HG03520 (cell line): Measurements from ENCODE around the gene STING1.
"Not testable (repeated sequence)": the region's sequence is repeated elsewhere in the genome, so short reads cannot be mapped to it uniquely, and the experiment has no call there.

Source experiments
- ATAC-seq: cut with Tn5 transposase; IDR thresholded peaks from one replicate; pipeline ENCODE4 v1.9.1; 2021; ENCODE audit warnings: mild to moderate bottlenecking, moderate library complexity; ENCODE audit not compliant: unreplicated experiment

The STING1 gene

DNA sequence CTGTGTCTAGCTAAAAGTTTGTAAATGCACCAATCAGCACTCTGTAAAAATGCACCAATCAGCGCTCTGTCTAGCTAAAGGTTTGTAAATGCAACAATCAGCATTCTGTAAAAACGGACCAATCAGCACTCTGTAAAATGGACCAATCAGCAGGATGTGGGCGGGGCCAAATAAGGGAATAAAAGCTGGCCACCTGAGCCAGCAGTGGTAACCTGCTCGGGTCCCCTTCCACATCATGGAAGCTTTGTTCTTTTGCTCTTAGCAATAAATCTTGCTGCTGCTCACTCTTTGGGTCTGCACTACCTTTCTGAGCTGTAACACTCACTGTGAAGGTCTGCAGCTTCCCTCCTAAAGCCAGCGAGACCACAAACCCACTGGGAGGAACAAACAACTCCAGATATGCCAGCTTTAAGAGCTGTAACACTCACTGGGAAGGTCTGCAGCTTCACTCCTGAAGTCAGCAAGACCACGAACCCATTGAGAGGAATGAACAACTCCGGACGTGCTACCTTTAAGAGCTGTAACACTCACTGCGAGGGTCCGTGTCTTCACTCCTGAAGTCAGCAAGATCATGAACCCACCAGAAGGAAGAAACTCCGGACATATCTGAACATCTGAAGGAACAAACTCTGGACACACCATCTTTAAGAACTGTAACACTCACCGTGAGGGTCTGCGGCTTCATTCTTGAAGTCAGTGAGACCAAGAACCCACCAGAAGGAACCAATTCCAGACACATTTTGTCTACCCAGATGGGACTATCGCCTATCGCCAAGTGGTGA, 20.7 kb upstream of the STING1 start:
- ATAC-seq = not testable (repeated sequence)

DNA sequence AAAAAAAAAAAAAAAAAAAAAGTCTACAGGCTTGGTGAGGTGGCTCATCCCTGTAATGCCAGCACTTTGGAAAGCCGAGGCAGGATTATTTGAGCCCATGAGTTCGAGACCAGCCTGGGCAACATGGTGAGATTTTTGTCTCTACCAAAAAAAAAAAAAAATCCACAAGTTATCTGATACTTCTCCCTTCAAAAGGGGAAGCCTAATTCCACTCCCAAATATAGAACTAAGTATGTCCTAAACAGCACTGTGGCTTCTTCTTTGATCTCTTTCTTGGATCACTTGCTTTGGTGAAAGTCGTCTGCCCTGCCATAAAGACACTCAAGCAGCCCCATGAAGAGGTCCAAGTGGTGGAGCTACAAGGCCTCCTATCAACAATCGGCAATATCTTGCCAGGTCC, 18.8 kb upstream of the STING1 start:
- no peak for ATAC-seq

DNA sequence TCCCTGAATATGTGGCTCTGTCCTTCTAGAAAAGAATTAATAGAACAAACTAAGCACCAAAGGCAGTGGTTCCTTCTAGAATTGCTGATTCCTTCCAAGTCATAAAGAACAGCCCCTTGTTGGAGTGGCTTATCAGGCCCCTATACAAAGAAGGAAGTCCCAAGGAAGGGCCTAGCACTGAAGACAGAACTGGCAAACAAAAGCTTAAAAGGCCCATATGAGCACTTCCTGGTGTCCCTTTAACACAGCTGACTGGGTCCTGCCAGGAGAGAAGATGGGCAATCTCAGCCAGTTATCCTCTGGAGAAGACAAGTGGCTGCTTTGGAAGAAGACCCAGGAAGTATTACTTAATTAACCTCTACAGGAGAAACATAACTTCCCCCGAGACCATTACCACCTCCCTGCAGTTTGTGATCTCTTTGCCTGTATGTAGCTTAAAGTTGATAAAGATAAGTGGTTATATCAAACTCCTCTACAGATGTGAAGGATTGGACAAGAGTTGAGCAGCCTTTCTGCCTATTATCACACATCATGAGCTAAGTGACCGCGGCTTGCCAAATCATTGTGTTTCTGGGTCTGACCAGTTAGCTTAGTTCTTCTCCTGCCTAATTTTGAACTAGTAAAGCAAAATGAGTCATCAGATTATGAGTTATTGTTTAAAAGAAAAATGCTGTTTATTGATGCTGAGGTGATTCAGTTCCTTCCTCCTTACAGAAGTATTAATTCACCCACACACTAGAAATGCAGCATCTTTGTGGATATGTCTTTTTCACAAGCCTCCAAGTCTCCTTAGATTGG, 13.3 kb upstream of the STING1 start:
- no peak for ATAC-seq

DNA sequence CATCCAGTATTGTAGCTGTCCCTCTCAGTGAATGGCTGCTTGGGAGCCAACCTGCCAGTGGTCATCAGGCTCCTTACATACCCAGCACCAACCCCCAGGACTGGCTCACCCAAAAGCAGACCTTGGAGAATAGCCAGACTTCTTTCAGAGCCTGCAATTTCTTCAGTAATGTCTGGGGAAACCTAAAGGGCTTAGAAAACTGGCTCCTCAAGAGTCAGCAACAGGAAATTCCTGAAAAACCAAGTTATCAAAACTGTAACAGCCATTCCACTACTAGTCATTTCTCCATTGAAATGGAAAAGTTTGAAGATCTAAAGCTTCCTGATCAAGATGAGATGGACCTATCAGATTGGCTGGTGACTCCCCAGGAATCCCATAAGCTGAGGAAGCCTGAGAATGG, 12.3 kb upstream of the STING1 start:
- ATAC-seq = no peak

DNA sequence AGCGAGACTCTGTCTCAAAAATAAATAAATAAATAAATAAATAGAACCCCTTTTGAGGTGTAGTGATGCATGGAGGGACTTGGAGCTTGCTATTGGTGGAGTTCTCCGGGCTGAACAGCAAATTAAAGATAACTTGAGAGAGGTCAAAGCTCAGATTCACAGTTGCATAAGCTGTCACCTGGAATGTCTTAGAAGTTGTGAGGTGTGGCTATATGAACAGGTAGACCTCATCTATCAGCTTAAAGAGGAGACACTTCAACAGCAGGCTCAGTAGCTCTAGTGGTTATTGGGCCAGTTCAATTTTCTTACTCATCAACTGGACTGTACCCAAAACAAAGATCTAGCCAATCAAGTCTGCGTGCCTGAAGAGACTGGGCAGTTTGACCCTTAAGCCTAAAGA, 11.7 kb upstream of the STING1 start:
- no peak for ATAC-seq

DNA sequence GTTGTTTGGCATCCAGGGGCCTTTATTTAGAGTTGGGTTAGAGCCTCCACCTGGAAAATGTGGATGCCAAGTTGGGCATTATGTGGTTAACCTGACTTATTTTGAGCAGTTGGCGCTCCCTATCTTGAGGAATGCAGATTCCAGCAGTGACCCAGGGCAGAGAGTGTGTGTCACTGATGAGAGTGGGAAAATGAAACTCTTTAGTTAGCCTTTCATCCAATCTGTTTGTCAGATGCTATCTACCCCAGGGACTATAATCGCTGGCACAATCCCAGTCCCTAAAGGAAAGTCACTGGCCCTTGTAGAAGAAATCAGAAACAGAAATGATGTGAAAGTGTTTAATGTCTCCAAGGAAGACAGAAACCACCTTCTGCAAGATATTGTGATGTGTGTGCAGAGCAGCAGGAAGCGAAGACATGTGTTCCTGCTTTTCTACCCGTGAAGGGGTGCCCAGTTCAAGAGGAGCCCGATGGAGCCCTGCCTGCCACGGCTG, 10.2 kb upstream of the STING1 start:
- no peak for ATAC-seq

DNA sequence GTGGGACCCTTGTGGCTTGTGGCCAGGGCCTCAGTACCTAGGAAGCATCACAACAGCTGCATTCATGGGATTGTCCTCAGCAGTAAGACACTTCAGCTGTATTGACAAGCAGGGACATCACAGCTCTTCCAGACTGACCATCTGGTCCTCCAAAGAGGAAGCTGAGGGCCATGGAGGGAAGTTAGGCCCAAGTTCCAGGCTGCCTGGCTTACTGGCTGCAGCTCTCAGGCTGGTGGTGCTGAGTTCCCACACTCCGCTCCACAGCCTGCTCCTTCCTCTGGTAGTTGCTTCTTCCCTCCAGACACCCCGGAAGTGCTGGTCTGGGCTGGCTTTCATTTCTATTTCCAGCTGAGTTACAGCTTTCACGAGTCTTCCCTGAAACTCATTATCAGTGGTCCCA, 5.7 kb upstream of the STING1 start:
- no peak for ATAC-seq

DNA sequence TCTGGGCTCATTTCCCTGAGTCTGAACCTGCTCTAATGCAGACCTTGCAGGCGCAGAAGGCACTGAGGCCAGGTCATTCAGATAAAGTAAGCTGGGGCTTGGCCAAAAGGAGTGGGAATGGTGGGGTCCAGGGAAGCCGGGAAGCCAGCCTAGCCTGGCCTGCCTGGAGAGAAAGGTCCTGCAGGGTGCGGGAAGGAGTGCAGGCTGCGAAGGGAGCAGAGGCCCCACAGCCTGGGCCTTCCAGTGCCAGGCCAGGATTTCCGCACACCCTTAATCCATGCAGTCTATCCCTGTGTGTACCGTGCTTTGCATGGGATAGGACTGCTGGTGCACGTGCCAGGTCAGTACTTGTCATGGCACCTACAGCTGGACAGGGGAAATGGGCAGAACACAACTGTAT, 3.6 kb upstream of the STING1 start:
- no peak for ATAC-seq

DNA sequence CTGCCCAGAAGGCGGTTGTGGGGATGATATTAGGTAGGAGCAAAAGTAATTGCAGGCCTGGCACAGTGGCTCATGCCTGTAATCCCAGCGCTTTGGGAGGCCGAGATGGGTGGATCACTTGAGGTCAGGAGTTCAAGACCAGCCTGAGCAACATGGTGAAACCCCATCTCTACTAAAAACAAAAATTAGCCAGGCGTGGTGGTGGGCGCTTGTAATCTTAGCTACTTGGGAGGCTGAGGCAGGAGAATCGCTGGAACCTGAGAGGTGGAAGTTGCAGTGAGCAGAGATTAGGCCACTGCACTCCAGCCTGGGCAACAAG, 291 bp upstream of the STING1 start:
- ATAC-seq = not testable (repeated sequence)

DNA sequence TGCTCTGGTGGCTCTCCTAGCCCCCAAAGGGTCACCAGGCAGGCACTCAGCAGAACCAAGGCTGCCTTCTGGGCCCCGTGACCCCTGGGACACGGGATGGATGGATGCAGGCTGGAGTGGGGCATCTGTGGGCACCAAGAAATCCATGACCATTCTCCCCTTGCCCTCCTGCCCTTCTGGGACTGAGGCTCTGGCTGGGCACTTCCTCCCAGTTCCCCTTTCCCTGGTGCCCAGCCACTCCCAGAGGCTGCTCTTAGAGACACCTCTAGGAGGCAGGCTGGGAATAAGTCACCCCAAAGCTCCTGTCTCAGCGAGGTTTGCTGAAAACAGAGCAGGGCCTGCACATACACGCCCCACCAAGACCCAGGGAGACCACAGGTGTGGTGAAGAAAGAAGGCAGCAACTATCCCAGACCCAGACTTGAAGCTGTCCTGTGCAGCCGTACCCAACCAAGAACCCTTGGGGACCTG, 943 bp downstream of the STING1 start:
- no peak for ATAC-seq

DNA sequence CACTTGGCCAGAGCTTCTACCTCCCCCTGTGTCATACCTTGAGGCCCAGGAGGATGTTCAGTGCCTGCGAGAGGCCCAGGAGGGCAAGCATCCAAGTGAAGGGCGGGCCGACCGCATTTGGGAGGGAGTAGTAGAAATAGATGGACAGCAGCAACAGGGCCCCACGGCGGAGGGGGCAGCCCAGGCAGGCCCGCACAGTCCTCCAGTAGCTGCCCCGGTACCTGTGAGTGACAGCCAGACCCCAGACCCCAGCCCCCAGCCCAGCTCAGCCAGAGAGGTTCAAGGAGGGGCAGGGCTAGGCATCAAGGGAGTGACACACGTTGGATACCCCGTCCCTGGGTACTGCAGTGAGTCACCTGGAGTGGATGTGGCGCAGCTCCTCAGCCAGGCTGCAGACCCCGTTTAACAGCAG, 1.4 kb downstream of the STING1 start:
- no peak for ATAC-seq

DNA sequence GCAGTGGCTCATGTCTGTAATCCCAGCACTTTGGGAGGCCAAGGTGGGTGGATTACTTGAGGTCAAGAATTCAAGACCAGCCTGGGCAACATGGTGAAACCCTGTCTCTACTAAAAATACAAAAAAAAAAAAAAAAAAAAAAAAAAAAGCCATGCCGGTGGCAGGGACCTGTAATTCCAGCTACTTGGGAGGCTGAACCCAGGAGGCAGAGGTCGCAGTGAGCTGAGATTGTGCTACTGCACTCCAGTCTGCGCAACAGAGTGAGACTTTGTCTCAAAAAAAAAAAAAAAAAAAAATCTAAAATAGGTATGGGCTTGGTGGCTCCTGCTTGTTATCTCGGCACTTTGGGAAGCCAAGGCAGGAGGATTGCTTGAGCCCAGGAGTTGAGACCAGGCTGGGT, 2.8 kb downstream of the STING1 start:
- ATAC-seq = not testable (repeated sequence)

DNA sequence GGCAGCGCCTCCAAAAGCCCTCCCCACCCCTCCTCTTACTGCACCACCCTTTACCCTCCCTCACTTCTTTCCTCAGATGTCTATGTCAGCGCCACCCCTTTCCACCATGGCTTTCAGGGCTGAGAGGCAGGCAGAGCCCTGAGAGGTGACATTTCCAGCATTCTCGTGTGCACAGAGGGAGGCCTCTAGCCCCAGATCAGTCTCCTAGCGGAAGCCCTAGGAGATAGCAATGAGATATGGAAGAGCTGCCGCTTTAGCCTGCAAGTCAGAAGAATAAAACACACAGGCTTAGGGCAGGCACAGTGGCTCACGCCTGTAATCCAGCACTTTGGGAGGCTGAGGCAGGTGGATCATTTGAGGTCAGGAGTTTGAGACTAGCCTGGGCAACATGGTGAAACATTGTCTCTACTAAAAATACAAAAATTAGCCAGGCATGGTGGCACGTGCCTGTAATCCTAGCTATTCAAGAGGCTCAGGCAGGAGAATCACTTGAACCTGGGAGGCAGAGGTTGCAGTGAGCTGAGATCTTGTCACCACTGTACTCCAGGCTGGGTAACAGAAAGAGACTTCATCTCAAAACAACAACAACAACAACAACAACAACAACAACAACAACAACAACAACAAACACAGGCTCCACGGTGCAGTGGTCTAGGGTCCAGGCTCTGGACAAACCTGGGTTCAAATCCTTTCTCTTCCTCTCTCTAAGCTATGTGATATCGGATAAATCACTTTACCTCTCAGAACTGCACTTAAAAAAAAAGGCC, 3.7 kb downstream of the STING1 start:
- ATAC-seq = not testable (repeated sequence)

DNA sequence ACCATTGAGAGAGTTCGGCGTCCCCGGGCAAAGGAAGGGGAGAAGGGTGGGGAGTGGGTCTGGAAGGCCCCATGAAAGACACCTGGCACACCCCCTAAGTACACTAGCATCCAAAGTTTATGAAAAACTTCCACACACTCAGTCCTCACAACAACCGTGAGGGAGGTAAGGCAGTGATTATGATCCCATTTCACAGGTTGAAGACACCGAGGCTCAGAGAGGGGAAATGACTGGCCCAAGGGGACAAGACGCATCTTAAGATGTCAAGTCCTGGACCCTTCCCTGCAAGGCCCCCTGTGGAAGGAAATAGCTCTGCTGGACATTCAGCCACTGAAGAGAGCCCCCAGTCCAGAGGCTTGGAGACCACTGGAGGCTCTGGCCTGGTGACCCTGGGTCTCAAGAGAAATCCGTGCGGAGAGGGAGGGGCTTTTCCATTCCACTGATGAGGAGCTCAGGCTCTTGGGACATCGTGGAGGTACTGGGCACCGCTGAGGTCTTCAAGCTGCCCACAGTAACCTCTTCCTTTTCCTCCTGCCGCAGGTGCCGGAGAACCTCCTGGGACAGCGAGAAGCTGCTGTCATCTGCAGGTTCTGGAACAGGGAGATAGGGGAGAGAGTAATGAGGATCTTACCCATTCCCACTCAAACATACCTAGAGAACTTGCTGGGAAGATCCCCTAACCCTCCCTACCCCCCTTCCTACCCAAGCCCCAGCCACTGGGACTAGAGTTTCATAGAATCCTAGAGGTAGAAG, 6.5 kb downstream of the STING1 start:
- no peak for ATAC-seq

DNA sequence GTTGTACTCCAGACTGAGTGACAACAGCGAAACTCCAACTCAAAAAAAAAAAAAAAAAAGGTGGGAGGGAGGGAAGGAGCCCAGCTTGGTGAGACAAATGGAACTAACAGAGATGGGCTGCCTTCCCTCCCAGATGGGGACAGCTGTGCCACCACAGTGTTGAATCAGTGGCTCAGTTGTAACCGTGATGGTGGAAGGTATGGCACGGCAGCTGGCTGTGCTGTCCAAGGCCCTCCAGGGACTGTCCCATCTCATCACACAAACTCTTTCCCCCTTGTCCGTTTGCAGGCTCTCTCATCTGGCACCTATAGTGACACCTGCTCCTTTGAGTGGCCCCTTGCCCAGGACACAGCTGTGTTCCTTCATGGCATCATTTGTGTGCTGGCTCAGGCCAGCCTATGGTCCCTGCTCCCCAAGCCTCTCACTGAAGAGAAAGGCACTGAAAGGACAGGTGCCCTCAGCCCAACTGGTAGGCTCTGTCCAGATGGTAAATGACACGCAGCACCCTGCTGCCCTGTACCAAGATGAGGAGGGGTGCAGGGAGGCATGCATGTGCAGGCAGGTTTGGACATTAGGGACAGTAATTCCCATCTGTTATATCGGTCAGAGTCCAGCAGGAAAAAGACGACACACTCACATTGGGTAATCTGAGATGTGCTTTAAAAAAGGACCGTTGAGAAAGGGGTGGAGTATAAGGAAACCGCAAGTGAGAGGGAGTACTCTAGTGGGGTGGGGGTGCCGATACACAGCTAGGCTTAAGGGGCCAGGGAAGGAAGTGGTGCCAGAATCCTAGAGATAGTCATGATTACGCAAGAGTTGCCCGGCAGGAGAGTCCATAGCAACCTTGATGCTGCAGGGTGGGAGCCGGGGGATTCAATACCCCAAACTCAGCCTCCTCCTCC, 7.4 kb downstream of the STING1 start:
- no peak for ATAC-seq

DNA sequence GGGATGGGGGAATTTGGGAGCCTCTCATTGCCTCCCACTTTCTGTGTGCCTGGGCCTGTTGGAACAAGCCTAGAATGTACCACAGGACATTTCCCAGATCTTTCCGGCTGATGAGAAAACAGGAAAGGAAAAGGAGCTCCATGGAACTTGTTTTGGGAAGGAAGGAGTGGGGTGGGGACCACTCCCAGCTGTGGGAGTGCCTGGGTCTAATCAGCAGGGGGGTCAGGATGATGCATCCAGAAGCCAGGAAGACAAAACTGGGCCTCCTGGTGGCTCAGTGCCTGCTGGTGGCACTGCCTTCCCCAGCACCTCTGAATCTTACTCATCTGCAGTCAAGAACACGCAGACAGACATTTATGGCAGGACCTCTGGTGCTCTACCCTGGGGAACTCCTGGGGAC, 9.0 kb downstream of the STING1 start:
- ATAC-seq = no peak

DNA sequence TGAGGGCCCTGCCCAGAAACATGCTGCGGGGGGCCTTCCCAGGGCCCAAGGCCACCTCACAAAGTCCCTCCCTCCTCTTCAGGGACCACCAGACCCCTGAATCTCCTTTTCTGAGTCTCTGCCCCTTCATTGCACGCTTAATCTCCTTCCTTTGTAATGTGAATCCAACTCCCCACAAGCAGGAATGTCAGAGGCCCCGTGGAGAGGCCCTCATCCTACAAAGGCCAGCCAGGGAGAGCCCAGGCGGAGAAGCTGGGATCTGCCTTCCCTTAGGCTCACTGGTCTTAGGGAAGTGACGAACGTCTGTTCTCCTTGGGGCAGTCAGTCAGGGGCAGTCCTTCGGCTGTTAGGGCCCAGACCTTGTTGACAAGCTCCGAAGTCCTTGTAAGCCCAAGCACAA, 9.5 kb downstream of the STING1 start:
- ATAC-seq = no peak

DNA sequence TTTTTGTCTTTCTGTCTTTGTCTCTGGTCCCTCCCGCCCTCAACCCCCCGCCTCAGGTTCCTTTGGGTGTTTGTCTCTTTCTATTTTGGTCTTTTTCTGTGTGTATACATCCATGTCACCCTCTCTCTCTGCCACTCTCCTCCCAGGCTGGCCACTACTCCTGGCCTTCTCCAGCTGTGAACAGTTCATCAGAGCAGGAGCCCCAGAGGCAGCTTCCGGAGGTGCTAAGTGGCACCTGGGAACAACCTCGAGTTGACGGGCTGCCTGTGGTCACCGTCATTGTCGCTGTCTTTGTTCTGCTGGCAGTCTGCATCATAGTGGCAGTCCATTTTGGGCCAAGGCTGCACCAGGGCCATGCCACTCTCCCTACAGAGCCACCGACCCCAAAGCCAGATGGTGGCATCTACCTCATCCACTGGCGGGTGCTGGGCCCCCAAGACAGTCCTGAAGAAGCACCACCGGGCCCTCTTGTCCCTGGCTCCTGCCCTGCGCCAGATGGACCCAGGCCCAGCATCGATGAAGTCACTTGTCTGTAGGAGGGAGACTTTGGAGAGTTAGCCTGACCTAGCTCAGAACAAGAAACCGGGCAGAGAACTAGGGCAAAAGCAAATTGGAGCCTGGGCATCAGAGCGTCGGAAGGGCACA, 10.1 kb downstream of the STING1 start:
- no peak for ATAC-seq

DNA sequence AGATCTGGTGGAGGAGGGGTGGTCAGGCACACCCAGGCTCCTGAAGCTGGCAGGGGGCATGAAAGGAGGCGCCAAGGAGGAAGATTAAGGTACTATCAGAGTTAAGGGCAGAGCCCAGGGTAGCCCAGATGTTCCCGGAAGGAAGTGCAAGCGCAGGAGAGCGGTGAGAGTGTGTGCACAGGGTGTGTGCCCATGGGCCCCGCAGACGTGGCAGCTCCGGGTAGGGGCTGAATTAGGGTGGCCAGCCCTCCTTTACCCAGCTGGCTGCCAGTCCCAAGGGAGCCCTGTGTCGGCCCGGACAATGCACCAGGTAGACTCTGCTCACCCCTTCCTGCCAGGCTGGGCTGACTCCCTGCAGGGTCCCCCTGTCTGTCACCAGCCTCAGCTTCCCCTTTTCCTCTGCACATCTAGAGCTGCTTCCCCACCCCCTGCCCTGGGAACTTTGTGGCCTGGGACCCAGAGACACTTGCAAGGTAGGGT, 11.7 kb downstream of the STING1 start, which contains the start of gene SMIM33:
Gene SMIM33, plus strand, starts transcription at position 184 of the 480 bp plus-strand sequence. Its CDS starts 118 bp downstream, at position 302.
- ATAC-seq = no peak
